HEK293T (cell line): ENCODE measurements around the gene TMEM256.

Experiments
- FOXA1 ChIP-seq: fragments of 450-650 bp; IDR thresholded peaks from 2 replicates; pipeline ENCODE4 v1.6.1; 2016; ENCODE audit warnings: mild to moderate bottlenecking
- FOXM1 ChIP-seq: fragments of 450-650 bp; IDR thresholded peaks from 2 replicates; pipeline ENCODE4 v1.6.1; 2017; ENCODE audit warnings: mild to moderate bottlenecking, borderline replicate concordance
- SUZ12 ChIP-seq: fragments of 450-650 bp; IDR thresholded peaks from 2 replicates; pipeline ENCODE4 v1.6.1; 2016; ENCODE audit warnings: mild to moderate bottlenecking
- TARDBP ChIP-seq: fragments of 450-650 bp; IDR thresholded peaks from 2 replicates; pipeline ENCODE4 v1.6.1; 2016

GRCh38 chr17:7432296-7432695 is 28.4 kb upstream of the TMEM256 start:
- TF ChIP-seq TARDBP (no peak), SUZ12 (no peak), FOXM1 (no peak), FOXA1 (no peak)
